ENCODE results near the gene PDCD1.
"Not testable (repeated sequence)": the region's sequence is repeated elsewhere in the genome, so short reads cannot be mapped to it uniquely, and the experiment has no call there.

The PDCD1 gene

DNA sequence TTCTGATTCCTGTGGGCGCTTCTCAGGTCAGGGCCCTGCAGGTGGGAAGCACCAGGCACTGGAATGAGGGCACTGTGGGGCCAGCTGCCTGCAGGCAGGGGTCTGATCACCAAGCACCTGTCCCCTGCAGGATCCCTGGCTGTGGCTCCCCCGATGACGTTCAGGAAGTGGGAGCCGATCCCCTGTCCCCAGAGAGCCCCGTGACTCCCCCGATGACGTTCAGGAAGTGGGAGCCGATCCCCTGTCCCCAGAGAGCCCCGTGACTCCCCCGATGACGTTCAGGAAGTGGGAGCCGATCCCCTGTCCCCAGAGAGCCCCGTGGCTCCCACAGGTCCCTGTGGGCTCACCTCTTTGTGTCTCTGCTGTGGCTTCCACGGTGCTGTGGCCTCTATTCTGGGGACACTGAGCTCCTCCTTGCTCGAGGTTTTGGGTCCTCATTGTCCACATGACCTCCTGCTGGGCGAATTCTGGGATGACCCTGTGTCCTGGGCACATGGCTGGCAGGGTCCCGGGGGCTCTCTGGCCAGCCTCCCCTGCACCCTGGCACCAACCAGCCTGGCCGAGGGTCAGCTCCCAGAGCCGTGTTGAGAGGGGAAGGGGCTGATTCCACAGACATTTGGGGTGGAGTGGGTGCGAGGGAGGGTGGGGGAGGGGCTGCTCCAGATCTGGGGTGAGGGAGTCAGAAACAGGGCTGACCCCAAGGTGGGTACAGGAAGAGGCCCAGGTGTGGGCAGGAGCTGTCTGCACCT is 44.9 kb downstream of the PDCD1 start:
- DNase-seq (ENCODE audit: low spot score): no peak

DNA sequence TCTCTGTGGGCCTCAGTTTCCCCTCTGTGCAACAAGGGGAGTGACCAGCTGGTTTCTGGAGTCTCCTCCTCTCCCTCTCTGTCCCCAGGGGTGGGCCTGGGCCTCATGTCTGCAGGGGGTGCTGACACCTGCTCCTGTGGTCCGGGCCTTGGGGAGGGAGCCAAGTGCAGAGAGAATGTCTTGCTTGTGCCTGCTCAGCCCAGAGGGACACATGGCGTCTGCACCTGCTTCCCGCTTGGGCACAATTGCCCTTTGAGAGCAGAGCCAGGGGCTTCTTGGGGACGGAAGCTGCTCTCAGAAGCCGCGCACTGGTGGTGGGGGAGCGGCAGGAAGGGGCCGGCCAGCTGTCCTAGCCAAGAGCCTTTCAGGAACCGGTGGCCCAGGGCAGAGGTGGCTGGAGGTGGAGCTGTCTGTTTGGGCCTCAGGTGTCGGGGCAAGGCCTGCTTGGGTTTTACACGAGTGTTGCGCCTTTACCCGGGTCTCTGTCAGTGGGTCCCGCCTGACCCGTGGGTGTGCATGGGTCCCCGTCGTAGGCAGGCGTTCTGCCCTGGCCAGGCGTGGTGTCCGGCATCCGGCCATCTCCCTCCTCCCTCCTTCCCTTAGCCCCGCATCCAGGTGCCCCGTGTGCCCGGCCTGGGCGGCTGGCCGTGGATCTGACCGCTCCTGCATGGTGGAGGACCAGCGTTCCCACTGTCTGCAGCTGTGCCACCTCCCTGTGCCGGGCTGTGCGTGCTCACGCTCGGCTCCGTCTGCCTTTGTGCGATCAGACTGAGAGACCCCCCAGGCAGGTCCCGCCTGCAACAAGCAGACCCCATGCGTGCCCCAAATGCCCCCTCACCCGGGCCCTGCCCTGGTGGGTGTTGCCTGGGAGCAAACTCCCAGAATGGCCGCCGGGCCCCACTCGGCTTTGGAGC is 45.7 kb downstream of the PDCD1 start:
- DNase-seq (ENCODE audit: low spot score): no peak

- no peak for DNase-seq (ENCODE audit: low spot score)
Measured at GRCh38 chr2:241811952-241812729, 46.6 kb downstream of the PDCD1 start.

DNA sequence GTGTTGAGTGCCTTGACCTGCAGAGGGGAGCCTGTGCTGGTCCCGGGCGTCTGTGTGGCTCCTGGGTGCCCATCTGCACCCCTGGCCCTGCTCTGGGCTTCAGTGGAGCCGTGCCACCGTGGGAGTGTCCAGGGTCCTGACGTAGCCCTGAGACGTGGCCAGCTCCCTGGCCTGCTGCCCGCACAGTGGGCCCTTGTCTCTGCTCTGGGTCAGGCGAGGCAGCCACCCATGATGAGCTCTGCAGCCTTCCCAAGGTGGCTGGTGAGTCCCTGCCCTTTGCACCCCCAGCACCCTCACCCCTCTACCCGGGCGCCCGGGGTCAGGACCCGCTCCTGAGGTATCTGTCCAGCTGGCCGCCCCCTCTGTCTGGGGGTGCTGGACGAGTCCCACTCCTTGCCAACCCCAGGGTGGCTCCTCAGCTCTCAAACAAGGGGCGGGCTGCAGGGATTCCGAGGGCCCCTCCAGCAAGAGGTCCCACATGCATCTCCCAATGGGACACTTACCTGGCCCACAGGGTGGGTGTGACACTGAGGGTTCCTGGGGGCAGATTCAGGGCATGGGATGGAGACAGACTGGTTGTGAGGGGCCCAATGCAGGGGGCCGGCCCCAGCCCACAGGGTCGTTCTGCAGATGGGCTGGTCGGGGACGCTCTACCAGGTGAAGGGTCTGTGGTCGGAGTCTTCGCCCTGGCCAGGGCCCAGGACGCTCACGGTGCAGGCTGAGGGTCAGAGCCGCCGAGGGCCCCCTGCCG is 47.3 kb downstream of the PDCD1 start:
- no peak for DNase-seq (ENCODE audit: low spot score)

DNA sequence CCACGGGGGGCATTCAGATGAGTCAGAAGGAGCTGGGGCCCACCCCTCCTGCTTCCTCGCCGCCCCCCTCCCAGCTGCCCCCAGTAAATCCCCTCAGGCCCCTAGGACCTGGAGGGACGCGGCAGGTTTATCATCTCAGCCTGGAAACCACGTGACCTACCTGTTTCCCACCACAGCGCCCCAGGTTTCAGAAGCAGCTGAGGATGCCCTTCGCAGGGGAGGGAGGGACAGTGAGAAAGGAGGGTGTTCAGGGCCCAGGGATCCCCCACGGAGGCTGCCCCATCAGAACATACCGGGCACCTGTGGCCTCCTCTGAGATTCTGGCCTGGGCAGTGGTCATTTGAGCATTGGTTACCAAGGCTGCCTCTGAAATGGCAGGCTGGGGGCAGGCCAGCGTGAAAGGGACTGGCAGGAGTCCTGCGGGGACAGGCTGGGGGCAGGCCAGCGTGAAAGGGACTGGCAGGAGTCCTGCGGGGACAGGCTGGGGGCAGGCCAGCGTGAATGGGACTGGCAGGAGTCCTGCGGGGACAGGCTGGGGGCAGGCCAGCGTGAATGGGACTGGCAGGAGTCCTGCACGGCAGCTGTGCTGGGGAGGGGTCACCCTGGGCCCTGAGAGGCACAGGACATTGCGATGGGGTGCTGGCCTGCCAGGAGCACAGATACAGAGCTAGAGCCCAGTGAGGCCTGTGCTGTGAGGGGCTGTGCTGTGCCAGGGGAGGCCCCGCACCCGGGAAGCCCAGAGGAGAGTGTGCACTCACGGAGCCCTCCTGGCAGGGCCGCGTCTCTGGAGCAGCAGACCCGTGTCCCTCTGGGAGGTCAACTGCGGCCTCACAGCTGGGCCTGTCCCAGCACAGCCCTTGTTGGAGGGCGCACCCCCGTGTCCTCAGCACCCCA is 48.1 kb downstream of the PDCD1 start:
- no peak for DNase-seq (ENCODE audit: low spot score)

- no peak for DNase-seq (ENCODE audit: low spot score)
Measured at GRCh38 chr2:241809383-241810306, 49.0 kb downstream of the PDCD1 start.

DNA sequence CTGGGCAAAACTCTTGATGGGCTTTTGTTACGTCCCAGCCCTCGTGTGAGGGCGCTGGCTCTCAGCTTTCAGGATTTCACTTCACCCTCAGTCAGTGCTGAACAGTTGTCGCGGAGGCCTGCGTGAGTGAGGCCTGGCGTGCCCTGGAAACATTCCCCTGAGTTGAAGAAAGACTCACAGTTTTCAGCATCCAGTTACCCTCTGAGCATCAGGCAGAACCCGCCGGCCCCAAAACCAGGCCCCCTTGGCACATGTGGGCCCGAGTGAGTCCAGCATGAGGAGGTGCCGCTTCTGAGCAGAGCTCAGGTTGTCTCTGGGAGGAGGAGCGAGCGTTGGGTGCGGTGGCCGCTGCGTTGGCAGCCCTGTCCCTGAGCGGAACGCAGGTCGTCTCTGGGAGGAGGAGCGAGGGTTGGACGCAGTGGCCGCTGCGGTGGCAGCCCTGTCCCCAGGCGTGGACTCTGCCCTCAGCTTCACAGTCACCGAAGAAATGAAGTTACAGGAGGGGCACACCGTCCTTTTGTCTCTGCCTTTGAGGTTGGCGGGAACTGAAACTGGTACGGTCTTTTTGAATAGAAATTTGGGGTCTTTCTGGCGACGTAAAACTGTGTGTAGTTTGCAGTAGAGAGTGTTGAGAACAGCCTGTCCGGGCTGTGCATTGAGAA is 49.8 kb downstream of the PDCD1 start, which contains the start of gene NEU4:
NEU4 (plus strand) TSS at position 473 of the 662 bp plus-strand sequence. CDS start 5,292 bp downstream, outside the sequence.
- peak; percentile 17 for DNase-seq (ENCODE audit: low spot score)

DNA sequence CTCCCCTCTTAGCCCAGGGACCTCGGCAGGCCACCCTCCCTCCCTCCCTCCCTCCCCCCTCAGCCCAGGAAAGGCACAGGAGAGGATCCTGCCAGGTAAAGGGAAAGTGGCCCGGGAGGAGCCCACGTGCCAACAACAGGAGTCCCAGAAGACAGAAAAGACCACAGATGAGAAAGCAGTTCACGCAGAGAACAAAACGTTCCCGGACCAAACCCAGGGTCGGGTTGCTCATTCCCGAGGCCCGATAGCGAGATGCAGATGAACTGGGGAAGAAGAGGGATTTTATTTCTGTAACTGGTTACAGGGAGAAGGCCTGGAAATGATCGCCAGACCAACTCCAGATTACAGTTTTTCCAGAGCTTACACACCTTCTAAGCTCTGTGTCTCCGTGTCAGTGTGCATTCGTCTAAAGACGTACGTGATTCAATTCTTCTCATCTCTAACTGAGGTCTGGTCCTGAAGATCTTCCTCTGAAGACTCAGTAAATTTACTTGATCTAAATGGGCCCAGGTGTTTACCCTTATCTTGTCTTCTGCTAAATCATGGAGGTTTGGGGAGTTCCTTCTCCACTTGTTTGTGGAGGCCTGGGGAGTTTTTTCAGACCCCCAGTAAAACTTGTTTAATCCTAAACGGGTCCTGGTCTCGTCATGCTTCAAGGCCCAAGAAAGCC is 50.5 kb downstream of the PDCD1 start:
- no peak for DNase-seq (ENCODE audit: low spot score)

DNA sequence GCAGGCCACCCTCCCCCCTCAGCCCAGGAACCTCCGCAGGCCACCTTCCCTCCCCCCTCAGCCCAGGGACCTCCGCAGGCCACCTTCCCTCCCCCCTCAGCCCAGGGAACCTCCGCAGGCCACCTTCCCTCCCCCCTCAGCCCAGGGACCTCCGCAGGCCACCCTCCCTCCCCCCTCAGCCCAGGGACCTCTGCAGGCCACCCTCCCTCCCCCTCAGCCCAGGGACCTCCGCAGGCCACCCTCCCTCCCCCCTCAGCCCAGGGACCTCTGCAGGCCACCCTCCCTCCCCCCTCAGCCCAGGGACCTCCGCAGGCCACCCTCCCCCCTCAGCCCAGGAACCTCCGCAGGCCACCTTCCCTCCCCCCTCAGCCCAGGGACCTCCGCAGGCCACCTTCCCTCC is 52.5 kb downstream of the PDCD1 start:
- DNase-seq (ENCODE audit: low spot score): not testable (repeated sequence)

DNA sequence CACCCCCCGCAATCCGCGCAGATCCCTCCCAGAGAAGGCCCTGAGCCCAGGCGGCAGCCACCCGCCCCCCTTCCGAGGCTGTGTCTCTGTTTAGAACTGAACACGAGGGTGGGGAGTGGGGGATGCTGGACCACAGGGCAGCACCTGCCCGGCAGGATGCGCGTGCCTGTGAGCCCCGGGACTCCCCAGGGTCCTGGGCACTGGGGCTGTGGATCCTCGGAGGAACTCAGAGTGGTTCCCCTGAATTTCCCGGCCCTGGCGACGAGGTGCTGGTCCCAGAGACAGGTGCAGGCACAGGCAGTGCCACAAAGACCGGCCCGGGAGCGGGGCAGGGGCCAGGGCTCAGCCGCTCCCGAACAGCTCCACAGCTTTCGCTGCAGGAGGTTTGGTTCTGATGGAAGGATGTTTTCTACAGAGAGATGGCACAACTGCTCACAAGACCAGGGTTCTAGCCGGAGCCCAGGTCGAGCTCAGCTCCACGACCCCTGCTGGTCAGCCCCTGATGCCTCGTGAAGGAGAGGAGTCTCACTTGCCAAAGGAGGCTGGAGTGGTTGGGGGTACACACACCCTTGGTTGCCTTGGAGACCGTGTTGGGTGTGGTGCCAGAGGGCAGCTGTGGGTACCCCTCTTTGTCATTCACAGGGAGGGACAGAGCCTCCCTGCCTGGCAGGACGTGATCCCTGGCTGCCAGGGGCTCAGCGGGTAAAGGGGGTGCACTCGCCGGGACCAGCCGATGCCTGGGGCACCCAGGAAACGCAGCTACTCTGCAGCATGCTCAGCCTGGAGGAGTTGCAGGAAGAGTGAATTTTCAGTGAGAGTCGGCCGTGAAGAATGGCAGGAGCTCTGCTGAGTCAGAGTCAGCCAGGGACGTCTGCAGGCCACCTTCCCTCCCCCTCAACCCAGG is 54.1 kb downstream of the PDCD1 start:
- no peak for DNase-seq (ENCODE audit: low spot score)

- no peak for DNase-seq (ENCODE audit: low spot score)
Measured at GRCh38 chr2:241803387-241804325, 55.0 kb downstream of the PDCD1 start.

DNA sequence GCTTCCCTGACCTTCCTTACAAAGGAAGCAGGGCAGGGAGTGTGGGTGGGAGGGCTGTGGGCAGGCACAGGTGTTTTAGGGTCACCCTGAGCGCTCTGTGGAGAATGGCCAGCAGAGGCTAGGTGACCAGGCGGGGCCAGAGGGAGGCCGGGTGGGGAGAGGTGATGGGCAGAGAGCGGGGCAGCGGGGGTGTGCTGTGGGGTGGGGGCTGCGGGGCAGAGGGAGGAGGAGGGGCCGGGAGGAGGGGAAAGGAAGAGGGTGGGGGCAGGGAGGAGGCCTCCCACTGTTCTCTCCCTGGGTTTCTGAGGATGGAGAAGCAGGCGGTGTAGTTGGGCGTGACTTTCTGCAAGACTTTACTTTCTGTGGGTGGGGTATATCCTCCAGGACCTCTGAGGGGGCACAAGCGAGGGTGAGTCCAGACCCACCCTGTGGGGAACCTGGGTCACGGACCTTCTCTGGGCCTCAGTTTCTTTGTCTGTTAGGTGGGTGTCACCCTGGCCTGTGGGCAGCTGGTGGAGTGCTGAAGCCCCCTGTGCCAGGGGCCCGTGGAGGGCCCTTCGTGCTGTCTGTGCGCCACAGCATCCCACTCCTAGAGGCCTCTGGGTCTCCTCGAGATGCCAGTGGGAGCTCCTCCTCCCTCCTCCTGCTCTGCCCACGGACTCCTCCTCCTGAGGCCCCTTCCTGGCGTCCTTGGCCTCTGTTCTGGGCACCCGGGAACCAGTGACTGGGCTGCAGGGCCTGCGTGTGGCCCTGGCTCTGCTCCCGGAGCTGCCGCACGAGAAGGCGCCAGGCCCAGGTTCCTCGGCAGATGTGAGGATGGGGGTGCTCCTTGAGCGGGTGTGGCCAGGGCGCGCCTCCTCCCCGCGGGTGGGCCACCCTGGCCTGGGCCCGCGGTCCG is 56.0 kb downstream of the PDCD1 start:
- no peak for DNase-seq (ENCODE audit: low spot score)

DNA sequence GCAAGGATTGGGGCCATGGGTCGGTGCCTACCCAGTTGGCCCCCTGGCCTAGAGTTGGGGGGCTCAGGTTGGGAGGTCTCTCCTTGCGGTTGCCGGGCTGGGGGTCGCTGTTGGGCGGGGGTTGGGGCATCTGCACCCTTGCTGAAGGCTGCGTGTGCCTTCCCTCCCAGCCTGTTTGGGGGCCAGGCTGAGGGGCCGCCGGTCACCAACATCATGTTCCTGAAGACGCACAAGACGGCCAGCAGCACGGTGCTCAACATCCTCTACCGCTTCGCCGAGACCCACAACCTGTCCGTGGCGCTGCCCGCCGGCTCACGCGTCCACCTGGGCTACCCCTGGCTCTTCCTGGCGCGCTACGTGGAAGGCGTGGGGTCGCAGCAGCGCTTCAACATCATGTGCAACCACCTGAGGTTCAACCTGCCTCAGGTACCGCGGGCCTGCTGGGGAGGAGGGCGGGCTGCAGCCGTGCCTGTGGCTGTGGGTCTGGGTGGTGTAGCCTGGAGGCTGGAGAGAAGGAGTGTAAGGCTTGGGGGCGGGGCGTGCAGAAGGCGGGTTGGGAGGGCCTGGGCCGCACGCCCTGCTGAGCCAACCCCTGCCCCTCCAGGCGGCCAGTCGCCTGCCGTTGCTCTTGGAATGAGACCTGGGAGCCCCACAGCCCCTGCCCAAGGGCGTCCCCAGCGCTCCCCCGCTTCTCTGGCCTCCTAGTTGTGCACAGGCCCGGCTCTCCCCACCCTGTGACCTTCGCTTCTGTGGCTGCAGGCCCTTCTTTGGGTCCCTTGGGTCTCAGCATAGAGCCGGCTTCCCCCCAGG is 56.9 kb downstream of the PDCD1 start:
- DNase-seq (ENCODE audit: low spot score): no peak

Measured in SW480 (cell line).